ENCODE data around the gene PCGF5.

GRCh38 chr10:91307489-91307888 is 87.0 kb downstream of the PCGF5 start:
- TF ChIP-seq CTCF (IDR thresholded peaks at IDR 0.05) (no peak), POLR2A (IDR thresholded peaks at IDR 0.05) (no peak), EP300 (IDR thresholded peaks at IDR 0.05) (no peak), POLR2AphosphoS5 (IDR thresholded peaks at IDR 0.05) (no peak)
